ENCODE measurements around the gene KCNH1.

DNA sequence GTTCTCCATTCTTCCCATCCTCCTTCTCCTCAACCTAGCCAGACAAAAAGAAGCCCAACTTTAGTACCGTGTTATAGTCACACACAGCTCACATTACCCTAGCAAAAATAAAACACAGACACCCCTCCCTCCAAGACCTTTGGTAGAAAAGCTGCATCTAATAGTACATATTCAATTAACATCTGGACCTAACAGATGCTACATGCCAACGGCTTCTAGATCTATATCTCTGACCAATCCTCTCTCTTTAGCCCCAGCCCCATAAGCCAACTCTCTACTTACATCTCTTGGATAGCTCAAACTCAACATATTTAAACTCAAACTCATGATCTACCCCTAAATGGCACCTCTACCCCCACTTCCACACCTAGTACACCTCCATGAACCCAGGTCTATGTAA lies 233.1 kb downstream of the KCNH1 start:
- TF ChIP-seq, protein P1, sequence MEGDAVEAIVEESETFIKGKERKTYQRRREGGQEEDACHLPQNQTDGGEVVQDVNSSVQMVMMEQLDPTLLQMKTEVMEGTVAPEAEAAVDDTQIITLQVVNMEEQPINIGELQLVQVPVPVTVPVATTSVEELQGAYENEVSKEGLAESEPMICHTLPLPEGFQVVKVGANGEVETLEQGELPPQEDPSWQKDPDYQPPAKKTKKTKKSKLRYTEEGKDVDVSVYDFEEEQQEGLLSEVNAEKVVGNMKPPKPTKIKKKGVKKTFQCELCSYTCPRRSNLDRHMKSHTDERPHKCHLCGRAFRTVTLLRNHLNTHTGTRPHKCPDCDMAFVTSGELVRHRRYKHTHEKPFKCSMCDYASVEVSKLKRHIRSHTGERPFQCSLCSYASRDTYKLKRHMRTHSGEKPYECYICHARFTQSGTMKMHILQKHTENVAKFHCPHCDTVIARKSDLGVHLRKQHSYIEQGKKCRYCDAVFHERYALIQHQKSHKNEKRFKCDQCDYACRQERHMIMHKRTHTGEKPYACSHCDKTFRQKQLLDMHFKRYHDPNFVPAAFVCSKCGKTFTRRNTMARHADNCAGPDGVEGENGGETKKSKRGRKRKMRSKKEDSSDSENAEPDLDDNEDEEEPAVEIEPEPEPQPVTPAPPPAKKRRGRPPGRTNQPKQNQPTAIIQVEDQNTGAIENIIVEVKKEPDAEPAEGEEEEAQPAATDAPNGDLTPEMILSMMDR (IDR thresholded peaks at IDR 0.05 in 8 of 11, conservative IDR thresholded peaks at IDR 0.05 in 3 of 11): no peak
- TF ChIP-seq POLR2AphosphoS5 (IDR thresholded peaks at IDR 0.05) (no peak), POLR2A (IDR thresholded peaks at IDR 0.05) (no peak)
